ENCODE measurements around the gene TBC1D9B.

GRCh38 chr5:179923436-179923835 is 15.7 kb upstream of the TBC1D9B start:
- TF ChIP-seq, protein P1, sequence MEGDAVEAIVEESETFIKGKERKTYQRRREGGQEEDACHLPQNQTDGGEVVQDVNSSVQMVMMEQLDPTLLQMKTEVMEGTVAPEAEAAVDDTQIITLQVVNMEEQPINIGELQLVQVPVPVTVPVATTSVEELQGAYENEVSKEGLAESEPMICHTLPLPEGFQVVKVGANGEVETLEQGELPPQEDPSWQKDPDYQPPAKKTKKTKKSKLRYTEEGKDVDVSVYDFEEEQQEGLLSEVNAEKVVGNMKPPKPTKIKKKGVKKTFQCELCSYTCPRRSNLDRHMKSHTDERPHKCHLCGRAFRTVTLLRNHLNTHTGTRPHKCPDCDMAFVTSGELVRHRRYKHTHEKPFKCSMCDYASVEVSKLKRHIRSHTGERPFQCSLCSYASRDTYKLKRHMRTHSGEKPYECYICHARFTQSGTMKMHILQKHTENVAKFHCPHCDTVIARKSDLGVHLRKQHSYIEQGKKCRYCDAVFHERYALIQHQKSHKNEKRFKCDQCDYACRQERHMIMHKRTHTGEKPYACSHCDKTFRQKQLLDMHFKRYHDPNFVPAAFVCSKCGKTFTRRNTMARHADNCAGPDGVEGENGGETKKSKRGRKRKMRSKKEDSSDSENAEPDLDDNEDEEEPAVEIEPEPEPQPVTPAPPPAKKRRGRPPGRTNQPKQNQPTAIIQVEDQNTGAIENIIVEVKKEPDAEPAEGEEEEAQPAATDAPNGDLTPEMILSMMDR (IDR thresholded peaks at IDR 0.05): no peak
- no peak for TF ChIP-seq POLR2A (IDR thresholded peaks at IDR 0.05)
